Right lobe of liver (tissue), 6 donors: Measurements from ENCODE around the gene RAC2. TPM values are rescaled to one million over a fixed set of nuclear protein-coding genes. Genes with fewer than 3 reads are reported as not detected.

ENCODE experiments used
- ATAC-seq, 4 donors: fragments of 200-7000 bp; cut with Tn5 transposase; one replicate each; pipeline ENCODE4 v1.9.1; 2020; ENCODE audit warnings: mild to moderate bottlenecking in 4 of 4, moderate library complexity in 4 of 4
- DNase-seq, 3 donors: peaks; one replicate each; pipeline ENCODE4 v3.0.0-alpha.2; 2020
- H3K27ac ChIP-seq, 3 donors: fragments of 200-600 bp; one replicate each; pipeline ENCODE4 v1.8.0; 2022
- H3K27me3 ChIP-seq, 2 donors: fragments of 200-600 bp; one replicate each; pipeline ENCODE4 v1.8.0; 2022
- H3K36me3 ChIP-seq, 4 donors: fragments of 200-600 bp; sonication (generic) in 1 of 4; one replicate each; pipeline versions ENCODE4 v1.5.1 to v1.8.0; 2017 to 2022; ENCODE audit warnings: control low read depth in 1 of 4
- H3K4me1 ChIP-seq, 4 donors: fragments of 200-600 bp; sonication (generic) in 1 of 4; one replicate each; pipeline versions ENCODE4 v1.5.1 to v1.8.0; 2017 to 2022; ENCODE audit warnings: control low read depth in 1 of 4
- H3K4me3 ChIP-seq, 3 donors: fragments of 200-600 bp; one replicate each; pipeline ENCODE4 v1.8.0; 2022
- H3K9me3 ChIP-seq, 4 donors: fragments of 200-600 bp; sonication (generic) in 1 of 4; one replicate each; pipeline versions ENCODE4 v1.5.1 to v1.8.0; 2017 to 2022; ENCODE audit warnings: control low read depth in 1 of 4
- CTCF ChIP-seq, 4 donors: fragments of 200-600 bp in 3 of 4; fragments of 450-650 bp in 1 of 4; IDR thresholded peaks; one replicate each; pipeline versions ENCODE4 v1.5.1 to v1.8.0; 2016 to 2022; ENCODE audit warnings: antibody characterized with exemption in 4 of 4, mild to moderate bottlenecking in 2 of 4
- POLR2A ChIP-seq: fragments of 450-650 bp; IDR thresholded peaks from one replicate; pipeline ENCODE4 v1.6.1; 2017; ENCODE audit warnings: antibody characterized with exemption, mild to moderate bottlenecking
- WGBS: methylation state at CpG from one replicate; pipeline ENCODE4 v1.1.6; 2018; ENCODE audit warnings: low coverage, low lambda C conversion rate; ENCODE audit not compliant: insufficient coverage; ENCODE audit errors: missing lambda C conversion rate; 5-methylcytosine and 5-hydroxymethylcytosine counted together
- intact Hi-C, 2 donors: fragments of 100-400 bp; cut with DNase I; formaldehyde crosslinking; loops; one replicate each; pipeline versions ENCODE4 v1.11.2 to v1.14.1; 2022
- total RNA-seq, 6 experiments: library from RNA; depleted of rRNA in 2 of 6; stranded (reverse); fragments of >200 nt in 2 of 6; fragmentation: NEBNext Ultra II Directional in 3 of 6; extraction: Animal tissue kit (Norgen Biotek cat#: 25700) in 3 of 6; gene quantifications; one replicate each; pipeline versions ENCODE4 v1.1.0 to v1.2.4, GENCODE V29; 2016 to 2023
- donor health status: DM: no; HTN: yes; CAD: no.
- donor health status: DM: no; HTN: no; CAD: no.
- donor health status: DM: no; HTN: no; CAD: no.
- donor health status: DM: no; HTN: yes; CAD: no.
- donor health status: DM: no; HTN: yes; CAD: no.

Gene RAC2
- total RNA-seq, 6 experiments from 2014 or later = 3.4 to 12.9 (median 6.5) TPM

GRCh38 chr22:37183432-37184379 lies 60.4 kb downstream of the RAC2 start:
- ATAC-seq (no peak), DNase-seq (peak in 2 of 3 donors; percentile 11 to 37)
- no peak for TF ChIP-seq POLR2A
- no peak for TF ChIP-seq CTCF (IDR thresholded peaks at IDR 0.05)
- intact Hi-C loops = no loop called here
- Histone ChIP-seq H3K27me3 (no peaks in the 10 kb centered on the region), H3K9me3 (no peaks in the 10 kb centered on the region), H3K36me3 (no peaks in the 10 kb centered on the region), H3K27ac (no peak overlapping the region), H3K4me3 (no peak overlapping the region), H3K4me1 (peaks cover 0 to 11% (median 2%) of the 10 kb centered on the region in 4 donors)
- WGBS = 66% methylated on average over 3 of the region's 17 CpGs

- WGBS = no CpG with 5 or more reads among the region's 3 CpGs
- ATAC-seq (no peak), DNase-seq (peak in 2 of 3 donors; percentile 13 to 32)
These were observed 61.2 kb downstream of the RAC2 start for GRCh38 chr22:37182949-37183245.

GRCh38 chr22:37182101-37182948 lies 61.7 kb downstream of the RAC2 start:
- Histone ChIP-seq H3K4me3 (no peak overlapping the region), H3K27me3 (no peaks in the 10 kb centered on the region), H3K36me3 (no peaks in the 10 kb centered on the region), H3K27ac (no peak overlapping the region), H3K4me1 (peaks cover 0 to 21% (median 10%) of the 10 kb centered on the region in 4 donors), H3K9me3 (no peaks in the 10 kb centered on the region)
- no peak for ATAC-seq
- intact Hi-C loops = no loop called here
- WGBS = 91% methylated on average over 9 of the region's 37 CpGs
- DNase-seq = peak in 1 of 3 donors; percentile 53
- TF ChIP-seq CTCF (IDR thresholded peaks at IDR 0.05) (no peak), POLR2A (no peak)

More at GRCh38 chr22:37182949-37183245, 61.2 kb downstream of the RAC2 start:
- Histone ChIP-seq H3K4me1 (peaks cover 0 to 19% (median 8%) of the 10 kb centered on the region in 4 donors), H3K9me3 (no peaks in the 10 kb centered on the region), H3K27ac (no peak overlapping the region), H3K27me3 (no peaks in the 10 kb centered on the region), H3K4me3 (no peak overlapping the region), H3K36me3 (no peaks in the 10 kb centered on the region)
- intact Hi-C loops = no loop called here
- no peak for TF ChIP-seq CTCF (IDR thresholded peaks at IDR 0.05)
- no peak for TF ChIP-seq POLR2A

GRCh38 chr22:37181681-37182080 lies 62.4 kb downstream of the RAC2 start:
- Histone ChIP-seq H3K27ac (no peak overlapping the region), H3K4me1 (peaks cover 0 to 21% (median 10%) of the 10 kb centered on the region in 4 donors), H3K27me3 (no peaks in the 10 kb centered on the region), H3K4me3 (no peak overlapping the region), H3K9me3 (no peaks in the 10 kb centered on the region), H3K36me3 (no peaks in the 10 kb centered on the region)
- WGBS = 62% methylated on average over 4 of the region's 4 CpGs
- no peak for DNase-seq
- no peak for ATAC-seq
- intact Hi-C loops = no loop called here
- TF ChIP-seq CTCF (IDR thresholded peaks at IDR 0.05) = no peak
- no peak for TF ChIP-seq POLR2A
